ENCODE data around the gene DLGAP1.

GRCh38 chr18:4283746-4284291, 171.3 kb downstream of the DLGAP1 start:
- TF ChIP-seq POLR2A (IDR thresholded peaks at IDR 0.05) (no peak), CTCF (IDR thresholded peaks at IDR 0.05) (no peak)

All from testis (tissue), 2 donors.